ENCODE measurements around the gene XRCC5.

XRCC5 gene

GRCh38 chr2:216149741-216150140 is 40.6 kb downstream of the XRCC5 start:
- POLR2A ChIA-PET, result no interaction called here
- Histone ChIP-seq H3K4me3 (ENCODE audit: low read depth, low read length) (no peak overlapping the region), H3K36me3 (ENCODE audit: control insufficient read depth in 2 of 2, insufficient read depth in 1 of 2, low read length in 2 of 2) (peaks cover 48 to 100% of the 10 kb centered on the region in 2 experiments), H3K27ac (ENCODE audit: extremely low read depth, low read depth, low read length) (no peak overlapping the region), H3K4me1 (ENCODE audit: control insufficient read depth, insufficient read depth, low read length) (no peaks in the 10 kb centered on the region), H3K9me3 (ENCODE audit: control insufficient read depth, insufficient read depth, low read depth, low read length) (no peaks in the 10 kb centered on the region)
- TF ChIP-seq ZNF513 (tag by site-specific recombination; IDR thresholded peaks at IDR 0.05), result no peak
- no peak for TF ChIP-seq ZNF24 (tag by site-specific recombination; IDR thresholded peaks at IDR 0.05)
- no peak for TF ChIP-seq ZNF571 (tag by site-specific recombination; IDR thresholded peaks at IDR 0.05)
- no peak for TF ChIP-seq ZNF16 (tag by site-specific recombination; IDR thresholded peaks at IDR 0.05; ENCODE audit: low read depth)
- TF ChIP-seq ZNF830 (tag by site-specific recombination; IDR thresholded peaks at IDR 0.05; ENCODE audit: low read depth), result no peak
- no peak for TF ChIP-seq ZFP3 (tag by site-specific recombination; IDR thresholded peaks at IDR 0.05; ENCODE audit: low read depth)
- no peak for TF ChIP-seq HOXC10 (CRISPR knock-in tag; IDR thresholded peaks at IDR 0.05)
- no peak for TF ChIP-seq ZNF626 (tag by site-specific recombination; IDR thresholded peaks at IDR 0.05)
- no peak for TF ChIP-seq ZNF791 (tag by site-specific recombination; IDR thresholded peaks at IDR 0.05)
- TF ChIP-seq KLF7 (tag by site-specific recombination; IDR thresholded peaks at IDR 0.05; ENCODE audit: borderline replicate concordance), result no peak
- no peak for TF ChIP-seq ZBTB49 (tag by site-specific recombination; IDR thresholded peaks at IDR 0.05; ENCODE audit: low read depth)
- TF ChIP-seq ZNF549 (tag by site-specific recombination; IDR thresholded peaks at IDR 0.05), result no peak
- no peak for TF ChIP-seq ZNF354C (tag by site-specific recombination; IDR thresholded peaks at IDR 0.05; ENCODE audit: borderline replicate concordance, low read depth)
- no peak for TF ChIP-seq ZNF670 (tag by site-specific recombination; IDR thresholded peaks at IDR 0.05; ENCODE audit: low read depth)
- no peak for TF ChIP-seq ZNF654 (tag by site-specific recombination; IDR thresholded peaks at IDR 0.05; ENCODE audit: low read depth)
- no peak for TF ChIP-seq SCRT1 (tag by site-specific recombination; IDR thresholded peaks at IDR 0.05; ENCODE audit: borderline replicate concordance)
- TF ChIP-seq ZNF324 (tag by site-specific recombination; IDR thresholded peaks at IDR 0.05), result no peak
- no peak for TF ChIP-seq PRDM6 (tag by site-specific recombination; IDR thresholded peaks at IDR 0.05)
- no peak for TF ChIP-seq INSM2 (tag by site-specific recombination; IDR thresholded peaks at IDR 0.05)
- CTCF ChIA-PET, result interaction anchor here (0.5 to 0.7 kb wide), 2 partner anchors 159 to 316 kb away, joined by 3 read pairs; no protein-coding TSS in a partner anchor

Measured in HEK293 (cell line).